ENCODE results near the gene ZSCAN25. TPM values are rescaled to one million over a fixed set of nuclear protein-coding genes. Genes with fewer than 3 reads are reported as not detected.
"Not testable (repeated sequence)": the region's sequence is repeated elsewhere in the genome, so short reads cannot be mapped to it uniquely, and the experiment has no call there.

Gene ZSCAN25
- total RNA-seq, 1 donor from 2014 or later, result 9.6 TPM

- ATAC-seq, result no peak
These were observed 34.5 kb downstream of the ZSCAN25 start for GRCh38 chr7:99651290-99651689.

- ATAC-seq, result no peak
These were observed 35.9 kb downstream of the ZSCAN25 start for GRCh38 chr7:99652671-99653070.

GRCh38 chr7:99653269-99653668 is 36.5 kb downstream of the ZSCAN25 start:
- ATAC-seq, result not testable (repeated sequence)

GRCh38 chr7:99653754-99654153 is 37.0 kb downstream of the ZSCAN25 start:
- peak; percentile 49 for ATAC-seq

DNA sequence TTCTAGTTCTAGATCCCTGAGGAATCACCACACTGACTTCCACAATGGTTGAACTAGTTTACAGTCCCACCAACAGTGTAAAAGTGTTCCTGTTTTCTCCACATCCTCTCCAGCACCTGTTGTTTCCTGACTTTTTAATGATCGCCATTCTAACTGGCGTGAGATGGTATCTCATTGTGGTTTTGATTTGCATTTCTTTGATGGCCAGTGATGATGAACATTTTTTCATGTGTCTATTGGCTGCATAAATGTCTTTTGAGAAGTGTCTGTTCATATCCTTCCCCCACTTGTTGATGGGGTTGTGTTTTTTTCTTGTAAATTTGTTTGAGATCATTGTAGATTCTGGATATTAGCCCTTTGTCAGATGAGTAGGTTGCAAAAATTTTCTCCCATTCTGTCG is 37.9 kb downstream of the ZSCAN25 start:
- not testable (repeated sequence) for ATAC-seq

GRCh38 chr7:99657879-99658278 is 41.1 kb downstream of the ZSCAN25 start:
- not testable (repeated sequence) for ATAC-seq

- ATAC-seq, result no peak
These were observed 48.7 kb downstream of the ZSCAN25 start for GRCh38 chr7:99665312-99666012.

- ATAC-seq, result no peak
These were observed 49.3 kb downstream of the ZSCAN25 start for GRCh38 chr7:99666013-99666395.

- no peak for ATAC-seq
These were observed 50.4 kb downstream of the ZSCAN25 start for GRCh38 chr7:99667179-99667578.

DNA sequence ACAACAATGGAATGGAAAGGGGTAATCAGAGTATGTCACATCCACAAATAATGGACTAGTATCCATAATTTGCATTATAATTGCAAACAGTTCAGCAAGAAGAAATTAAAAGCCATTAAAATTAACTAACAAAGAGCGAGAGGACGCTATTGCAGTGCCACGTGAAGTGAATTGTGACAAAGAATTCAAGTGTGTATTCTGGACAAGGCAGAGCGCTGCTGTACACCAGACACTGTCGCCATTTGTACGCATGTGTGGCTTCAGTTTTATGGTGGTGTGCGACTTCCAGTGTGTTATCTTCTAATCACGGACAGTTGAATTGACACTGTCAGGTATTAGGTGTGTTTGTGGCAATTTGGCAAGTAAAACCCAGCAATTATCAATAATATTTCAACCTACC is 51.8 kb downstream of the ZSCAN25 start:
- ATAC-seq, result no peak

GRCh38 chr7:99669782-99670181 is 53.0 kb downstream of the ZSCAN25 start:
- ATAC-seq, result no peak

DNA sequence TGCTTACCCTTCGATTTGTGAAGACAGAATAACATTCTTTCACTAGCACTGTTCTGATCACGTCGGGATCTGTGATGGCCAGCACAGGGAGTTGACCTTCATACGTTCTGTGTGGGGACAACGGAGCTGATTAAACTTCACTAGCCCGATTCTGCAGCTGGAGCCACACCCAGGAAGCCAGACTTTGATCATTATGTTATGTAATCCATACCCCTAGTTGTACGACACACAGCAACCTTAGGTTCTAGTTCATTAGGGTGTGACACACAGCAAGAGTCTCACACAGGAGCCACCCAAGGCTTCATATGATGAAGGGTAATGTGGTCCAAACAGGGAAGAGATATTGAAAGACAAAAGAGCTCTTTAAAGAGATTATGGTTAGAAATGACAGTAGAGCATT is 55.8 kb downstream of the ZSCAN25 start:
- ATAC-seq, result no peak

- no peak for ATAC-seq
These were observed 58.4 kb downstream of the ZSCAN25 start for GRCh38 chr7:99674995-99675742.

GRCh38 chr7:99677013-99677647 is 60.4 kb downstream of the ZSCAN25 start:
- ATAC-seq, result no peak

DNA sequence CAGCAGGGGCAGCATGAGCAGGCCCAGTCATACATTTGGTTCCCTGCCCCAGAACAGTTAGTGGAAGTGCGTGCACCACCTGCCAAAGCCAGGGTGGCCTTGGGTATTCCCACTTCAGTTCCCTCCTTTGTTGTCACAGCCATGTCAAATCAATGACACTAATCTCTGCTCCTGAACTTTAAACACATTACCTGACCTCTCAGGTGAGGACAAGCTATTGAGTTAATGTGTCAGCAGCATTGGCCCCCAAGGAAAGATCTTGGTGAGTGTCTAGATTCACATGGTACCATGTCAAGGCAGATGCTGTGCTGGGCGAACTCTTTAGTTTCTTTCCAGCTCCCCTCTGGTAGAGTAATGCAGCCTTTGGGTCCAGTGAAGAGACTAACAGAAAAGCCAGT is 60.9 kb downstream of the ZSCAN25 start:
- no peak for ATAC-seq

DNA sequence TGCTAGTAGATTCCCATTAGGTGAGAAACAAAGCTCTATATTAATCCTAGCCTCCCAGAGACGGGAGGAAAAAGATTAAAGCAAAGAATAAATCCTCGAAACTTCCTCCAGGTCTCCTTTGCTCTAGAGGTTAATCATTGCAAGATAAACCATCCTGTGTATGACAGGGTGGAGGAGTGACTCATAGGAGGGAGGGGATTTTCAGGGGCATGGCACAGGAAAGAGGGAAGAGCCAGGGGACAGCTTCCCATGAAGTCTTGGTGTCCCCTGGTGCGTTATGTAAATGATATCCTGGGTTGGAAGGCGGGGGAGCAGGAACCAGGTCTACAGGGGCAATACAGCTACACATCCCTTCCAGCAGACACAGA is 62.3 kb downstream of the ZSCAN25 start:
- ATAC-seq, result peak; percentile 90

DNA sequence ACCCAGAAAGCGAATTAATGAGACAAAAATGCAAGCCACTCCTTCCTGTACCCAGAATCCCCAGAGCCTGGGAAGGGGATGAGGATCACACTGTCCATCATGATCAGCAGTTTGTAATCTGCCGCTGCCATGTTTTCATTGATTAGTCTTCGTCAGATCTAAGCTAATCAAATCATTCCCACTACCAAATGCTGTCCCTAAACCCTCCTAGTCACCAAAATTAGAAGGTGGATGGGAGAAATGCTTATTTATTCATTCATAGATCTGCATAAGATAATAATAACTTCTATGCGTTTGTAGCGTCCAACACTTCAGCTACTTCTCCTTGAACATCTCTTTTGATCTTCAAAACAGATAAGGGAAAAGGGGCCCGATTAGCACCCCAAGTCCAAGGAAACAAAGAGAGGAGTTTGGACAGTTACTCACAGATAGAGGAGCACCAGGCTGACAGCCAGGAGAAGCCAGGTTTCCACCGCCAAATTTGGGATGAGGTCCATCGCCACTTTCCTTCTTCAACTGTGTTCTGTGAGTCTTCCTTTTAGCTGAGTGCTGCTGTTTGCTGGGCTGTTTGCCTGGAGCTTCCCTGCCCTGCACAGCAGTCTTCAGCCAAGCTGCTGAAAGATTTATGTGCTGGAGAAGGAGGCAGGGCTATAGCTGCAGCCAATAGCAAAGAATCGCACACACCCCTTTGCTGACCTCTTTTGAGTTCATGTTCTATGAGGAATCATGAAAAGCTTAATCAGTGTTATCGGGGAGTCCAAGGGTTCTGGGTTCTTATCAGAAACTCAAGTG is 62.9 kb downstream of the ZSCAN25 start, which contains the start of gene CYP3A5:
CYP3A5 (minus strand) TSS at position 597 of the 792 bp plus-strand sequence; CDS start at position 497, 100 bp downstream.
- ATAC-seq, result peak; percentile 92

Other genes starting within 250 kb of the ZSCAN25 start
- gene ARPC1B, start 242.2 kb upstream of the ZSCAN25 start, total RNA-seq, result 53.0 TPM
- 94.4 TPM for gene PDAP1, start 208.3 kb upstream of the ZSCAN25 start, total RNA-seq
- 98.9 TPM for gene BUD31, start 208.0 kb upstream of the ZSCAN25 start, total RNA-seq
- gene PTCD1, start 178.1 kb upstream of the ZSCAN25 start, total RNA-seq, result 4.0 TPM
- gene CPSF4, start 178.0 kb upstream of the ZSCAN25 start, total RNA-seq, result 23.8 TPM
- gene ATP5MF, start 150.8 kb upstream of the ZSCAN25 start, total RNA-seq, result 409 TPM
- 4.2 TPM for gene ZNF789, start 144.1 kb upstream of the ZSCAN25 start, total RNA-seq
- gene ZNF394, start 116.7 kb upstream of the ZSCAN25 start, total RNA-seq, result 15.4 TPM
- 3.3 TPM for gene ZKSCAN5, start 112.3 kb upstream of the ZSCAN25 start, total RNA-seq
- gene FAM200A, start 64.8 kb upstream of the ZSCAN25 start, total RNA-seq, result 3.3 TPM
- 49.9 TPM for gene ZNF655, start 58.3 kb upstream of the ZSCAN25 start, total RNA-seq
- gene TMEM225B, start 18.7 kb upstream of the ZSCAN25 start, total RNA-seq, result 1.00 TPM
- gene CYP3A5, start 63.0 kb downstream of the ZSCAN25 start, total RNA-seq, result 26.4 TPM
- not detected for gene CYP3A7, start 118.2 kb downstream of the ZSCAN25 start, total RNA-seq
- gene CYP3A4, start 167.2 kb downstream of the ZSCAN25 start, total RNA-seq, result 0.24 TPM
- gene CYP3A43, start 211.1 kb downstream of the ZSCAN25 start, total RNA-seq, result not detected